ENCODE data around the gene CFAP210.

DNA sequence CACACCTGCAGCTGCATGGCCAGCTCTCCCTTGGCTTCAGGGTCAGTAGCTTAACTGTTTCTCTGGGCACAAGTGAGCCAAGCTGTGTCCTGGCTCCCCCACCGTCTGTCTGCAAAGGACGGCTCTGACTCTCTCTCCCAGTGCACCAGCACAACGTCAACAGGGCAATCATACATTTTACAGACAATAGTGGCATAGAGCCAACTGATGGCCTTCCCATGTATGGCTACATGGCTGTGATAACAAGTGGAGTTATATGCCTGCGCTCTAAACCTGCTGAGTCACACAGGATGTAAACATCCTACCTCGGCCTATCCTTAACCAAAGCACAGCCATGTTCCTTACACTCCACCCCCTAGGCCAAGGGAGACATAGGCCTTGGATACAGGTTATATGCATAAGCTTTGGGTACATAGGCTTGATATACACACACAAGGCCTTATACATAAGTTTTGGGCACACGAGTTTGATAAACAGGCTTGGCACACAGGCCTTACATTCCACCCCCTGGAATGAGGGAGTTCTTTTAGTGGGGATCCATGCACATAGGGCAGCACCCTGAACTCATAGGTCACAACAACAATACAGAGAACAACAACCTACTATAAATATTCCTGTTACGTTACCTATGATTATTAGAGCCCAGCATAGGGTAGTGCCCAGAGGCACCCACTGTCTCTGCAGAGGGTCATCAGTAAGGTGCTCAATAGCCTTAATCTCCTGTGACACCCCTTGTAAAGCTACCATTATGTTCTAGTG is 17.7 kb upstream of the CFAP210 start:
- TF ChIP-seq CTCF (IDR thresholded peaks at IDR 0.05) = no peak
- TF ChIP-seq POLR2A (IDR thresholded peaks at IDR 0.05) = no peak
